ENCODE data around the gene SEMA4F. TPM values are rescaled to one million over a fixed set of nuclear protein-coding genes. Genes with fewer than 3 reads are reported as not detected.
"Not testable (repeated sequence)": the region's sequence is repeated elsewhere in the genome, so short reads cannot be mapped to it uniquely, and the experiment has no call there.

The SEMA4F gene, protein sequence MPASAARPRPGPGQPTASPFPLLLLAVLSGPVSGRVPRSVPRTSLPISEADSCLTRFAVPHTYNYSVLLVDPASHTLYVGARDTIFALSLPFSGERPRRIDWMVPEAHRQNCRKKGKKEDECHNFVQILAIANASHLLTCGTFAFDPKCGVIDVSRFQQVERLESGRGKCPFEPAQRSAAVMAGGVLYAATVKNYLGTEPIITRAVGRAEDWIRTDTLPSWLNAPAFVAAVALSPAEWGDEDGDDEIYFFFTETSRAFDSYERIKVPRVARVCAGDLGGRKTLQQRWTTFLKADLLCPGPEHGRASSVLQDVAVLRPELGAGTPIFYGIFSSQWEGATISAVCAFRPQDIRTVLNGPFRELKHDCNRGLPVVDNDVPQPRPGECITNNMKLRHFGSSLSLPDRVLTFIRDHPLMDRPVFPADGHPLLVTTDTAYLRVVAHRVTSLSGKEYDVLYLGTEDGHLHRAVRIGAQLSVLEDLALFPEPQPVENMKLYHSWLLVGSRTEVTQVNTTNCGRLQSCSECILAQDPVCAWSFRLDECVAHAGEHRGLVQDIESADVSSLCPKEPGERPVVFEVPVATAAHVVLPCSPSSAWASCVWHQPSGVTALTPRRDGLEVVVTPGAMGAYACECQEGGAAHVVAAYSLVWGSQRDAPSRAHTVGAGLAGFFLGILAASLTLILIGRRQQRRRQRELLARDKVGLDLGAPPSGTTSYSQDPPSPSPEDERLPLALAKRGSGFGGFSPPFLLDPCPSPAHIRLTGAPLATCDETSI
- 1.1 and 1.3 TPM in 2 replicates for total RNA-seq (2014; rRNA removed; shearing (Covaris generic))

DNA sequence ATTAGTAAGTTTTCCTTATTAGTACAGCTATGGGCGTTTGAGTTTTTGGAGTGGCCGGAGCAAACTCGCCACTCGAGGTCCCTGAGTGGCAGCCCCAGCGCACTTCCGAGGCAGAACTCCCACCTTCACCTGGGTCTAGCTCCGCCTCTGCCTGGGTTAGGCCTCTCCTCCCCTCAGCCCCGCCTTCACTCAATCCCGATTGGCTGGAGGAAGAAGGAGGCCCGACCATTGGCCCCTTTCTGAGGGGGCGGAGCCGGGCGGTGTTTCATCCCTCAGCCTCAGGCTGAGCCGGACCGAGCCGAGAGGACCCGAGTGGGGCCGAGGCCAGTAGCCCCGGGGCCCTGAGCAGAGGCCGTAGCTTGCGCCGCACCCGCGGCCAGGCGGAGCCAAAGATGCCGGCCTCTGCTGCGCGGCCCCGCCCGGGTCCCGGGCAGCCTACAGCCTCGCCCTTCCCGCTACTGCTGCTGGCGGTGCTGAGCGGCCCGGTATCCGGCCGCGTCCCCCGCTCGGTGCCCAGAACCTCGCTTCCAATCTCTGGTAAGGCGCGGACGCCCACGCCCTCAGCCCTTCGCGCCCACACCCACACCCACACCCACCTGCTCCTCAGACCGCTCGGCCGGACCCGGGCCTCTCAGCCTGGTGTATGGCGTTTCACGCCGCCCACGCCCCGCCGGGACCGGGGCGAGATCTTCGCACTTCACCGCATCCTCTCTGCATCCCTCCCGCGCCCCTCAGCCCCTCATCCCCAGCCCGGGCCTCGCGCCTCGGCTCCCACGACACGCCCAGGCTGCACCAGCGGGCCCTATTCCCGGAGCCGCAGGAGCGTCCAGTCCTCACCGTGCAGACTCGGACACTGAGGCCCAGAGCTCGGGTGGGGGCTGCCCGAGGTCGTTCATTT lies at the start of gene SEMA4F:
SEMA4F (plus strand) TSS at position 263 of the 898 bp plus-strand sequence; CDS start at position 393, 130 bp downstream.
- peak; percentile 98 for DNase-seq
- Histone ChIP-seq H3K4me3 (ENCODE audit: insufficient read depth, low read depth, low read length) (peak within 1 kb of the TSS; percentile 74), H3K27me3 (ENCODE audit: control insufficient read depth, insufficient read depth, low read length) (peaks cover 23% of the 10 kb centered on the region), H3K36me3 (replicated peaks; ENCODE audit: control insufficient read depth, insufficient read depth, low read length) (no peaks in the 10 kb centered on the region)

DNA sequence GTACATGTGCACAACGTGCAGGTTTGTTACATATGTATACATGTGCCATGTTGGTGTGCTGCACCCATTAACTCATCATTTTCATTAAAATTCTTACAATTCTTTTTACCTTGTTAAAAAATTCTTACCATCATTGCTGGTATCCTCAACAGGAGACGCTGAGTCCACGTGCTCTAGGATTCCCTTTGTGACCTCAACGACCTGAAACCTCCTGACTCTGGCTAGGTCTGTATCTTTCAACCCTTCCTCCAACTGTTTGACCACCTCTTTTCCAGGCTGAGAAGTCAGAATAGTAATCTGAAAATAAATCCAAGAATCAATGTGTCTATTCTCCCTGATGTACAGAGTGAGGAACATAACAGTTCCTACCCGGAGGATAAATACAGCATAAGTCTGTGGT lies 47.1 kb upstream of the SEMA4F start:
- no peaks in the 10 kb centered on the region for H3K27me3 ChIP-seq (ENCODE audit: control insufficient read depth, insufficient read depth, low read length)
- no peak for DNase-seq
- H3K4me3 ChIP-seq (ENCODE audit: insufficient read depth, low read depth, low read length), result no peak overlapping the region
- no peaks in the 10 kb centered on the region for H3K36me3 ChIP-seq (replicated peaks; ENCODE audit: control insufficient read depth, insufficient read depth, low read length)

DNA sequence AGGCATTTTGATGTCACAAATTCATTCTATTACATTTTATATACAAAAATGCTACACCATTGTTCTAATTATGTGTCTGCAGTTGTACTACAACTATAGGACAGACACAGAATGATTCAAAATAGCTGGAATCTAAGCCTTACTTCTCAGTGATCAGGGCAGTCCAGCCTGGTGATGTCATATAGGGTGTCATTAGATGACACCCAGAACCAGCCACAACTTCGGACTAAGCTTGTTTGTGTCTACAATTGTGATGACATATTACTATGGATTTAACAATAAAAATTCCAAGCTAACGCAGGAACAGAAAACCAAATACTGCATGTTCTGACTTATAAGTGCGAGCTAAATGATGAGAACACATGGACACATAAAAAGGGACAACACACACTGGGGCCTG lies 36.9 kb upstream of the SEMA4F start:
- H3K36me3 ChIP-seq (replicated peaks; ENCODE audit: control insufficient read depth, insufficient read depth, low read length), result no peaks in the 10 kb centered on the region
- DNase-seq, result no peak
- H3K27me3 ChIP-seq (ENCODE audit: control insufficient read depth, insufficient read depth, low read length), result no peaks in the 10 kb centered on the region
- no peak overlapping the region for H3K4me3 ChIP-seq (ENCODE audit: insufficient read depth, low read depth, low read length)

DNA sequence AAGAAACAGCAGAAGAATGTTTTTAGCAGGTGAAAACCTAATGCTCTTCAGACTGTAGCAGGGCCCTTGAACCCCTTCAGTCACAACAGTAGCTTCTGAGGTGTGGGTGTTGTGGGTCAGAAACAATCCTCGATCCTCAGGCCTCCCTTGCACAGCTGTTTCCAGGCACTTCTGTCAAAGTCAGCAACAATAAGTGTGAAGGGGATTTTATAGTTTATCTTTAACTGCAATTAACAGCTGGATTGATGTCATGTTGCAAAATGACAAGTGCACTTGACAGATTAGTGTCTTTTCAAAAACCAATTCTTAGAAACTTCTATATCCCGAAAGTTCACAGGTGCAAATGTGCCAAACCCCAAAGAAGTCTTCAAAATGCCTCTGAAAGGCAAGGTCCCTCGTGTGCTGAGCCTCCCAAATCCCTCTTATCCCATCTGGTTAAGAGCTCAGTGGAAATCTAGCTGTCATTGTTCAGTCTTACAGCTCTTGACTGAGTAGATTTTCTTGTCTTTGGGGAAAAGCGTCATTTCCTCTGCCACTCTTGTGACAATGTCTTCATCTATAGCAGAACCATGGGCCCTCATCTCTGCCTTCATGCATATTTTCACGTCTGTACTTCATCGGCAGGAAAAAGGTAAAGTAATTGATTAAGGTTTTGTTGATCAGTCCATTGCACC lies 35.5 kb upstream of the SEMA4F start:
- H3K27me3 ChIP-seq (ENCODE audit: control insufficient read depth, insufficient read depth, low read length), result no peaks in the 10 kb centered on the region
- DNase-seq, result no peak
- no peaks in the 10 kb centered on the region for H3K36me3 ChIP-seq (replicated peaks; ENCODE audit: control insufficient read depth, insufficient read depth, low read length)
- no peak overlapping the region for H3K4me3 ChIP-seq (ENCODE audit: insufficient read depth, low read depth, low read length)

DNA sequence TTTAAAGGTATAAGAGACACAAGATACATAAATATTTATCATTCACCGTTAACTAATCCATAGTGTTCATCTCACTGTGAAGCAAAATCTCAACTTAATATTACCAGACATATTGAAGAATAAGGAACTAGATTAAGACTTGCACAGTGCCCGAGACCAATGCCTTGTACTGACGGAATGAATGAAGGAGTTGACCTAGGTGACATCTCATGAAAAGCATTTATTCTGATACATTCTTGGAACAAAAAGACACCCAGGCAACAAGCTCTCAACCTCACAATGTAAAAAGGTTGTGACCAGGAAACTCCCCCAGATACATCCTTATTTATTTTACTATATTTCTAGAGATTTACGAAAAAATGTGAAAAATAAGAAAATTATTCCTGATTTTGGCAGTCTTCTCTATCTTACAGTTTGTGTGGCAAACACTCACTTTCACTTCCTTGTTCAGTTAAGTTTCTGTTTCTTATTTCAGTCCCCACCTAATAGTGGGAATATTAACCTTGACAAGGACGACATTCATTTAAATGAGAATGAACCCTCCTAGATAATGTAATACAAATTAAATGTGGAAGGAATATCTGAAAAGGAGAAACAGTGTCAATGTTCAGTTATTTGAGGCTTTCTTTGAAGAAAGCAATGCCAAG lies 34.3 kb upstream of the SEMA4F start:
- Histone ChIP-seq H3K4me3 (ENCODE audit: insufficient read depth, low read depth, low read length) (no peak overlapping the region), H3K36me3 (replicated peaks; ENCODE audit: control insufficient read depth, insufficient read depth, low read length) (no peaks in the 10 kb centered on the region), H3K27me3 (ENCODE audit: control insufficient read depth, insufficient read depth, low read length) (no peaks in the 10 kb centered on the region)
- DNase-seq, result no peak

DNA sequence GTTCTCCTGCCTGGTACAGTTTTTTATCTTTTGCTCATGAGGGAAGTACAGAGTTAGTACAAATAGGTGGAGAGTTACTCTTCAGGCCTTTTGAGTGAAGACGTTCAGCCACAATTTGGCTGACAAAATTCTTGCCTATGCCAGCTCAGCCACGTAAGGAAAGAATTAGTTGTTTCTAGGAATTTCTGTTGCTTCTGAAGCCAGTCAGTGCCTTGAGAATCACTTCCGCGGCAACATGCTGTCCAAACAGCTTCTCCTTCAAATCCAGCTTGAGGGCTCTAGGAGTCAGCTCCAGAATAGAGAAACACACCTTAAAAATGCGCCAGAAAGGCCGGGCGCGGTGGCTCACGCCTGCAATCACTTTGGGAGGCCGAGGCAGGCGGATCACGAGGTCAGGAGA lies 33.4 kb upstream of the SEMA4F start:
- H3K36me3 ChIP-seq (replicated peaks; ENCODE audit: control insufficient read depth, insufficient read depth, low read length), result no peaks in the 10 kb centered on the region
- no peaks in the 10 kb centered on the region for H3K27me3 ChIP-seq (ENCODE audit: control insufficient read depth, insufficient read depth, low read length)
- no peak overlapping the region for H3K4me3 ChIP-seq (ENCODE audit: insufficient read depth, low read depth, low read length)
- no peak for DNase-seq

DNA sequence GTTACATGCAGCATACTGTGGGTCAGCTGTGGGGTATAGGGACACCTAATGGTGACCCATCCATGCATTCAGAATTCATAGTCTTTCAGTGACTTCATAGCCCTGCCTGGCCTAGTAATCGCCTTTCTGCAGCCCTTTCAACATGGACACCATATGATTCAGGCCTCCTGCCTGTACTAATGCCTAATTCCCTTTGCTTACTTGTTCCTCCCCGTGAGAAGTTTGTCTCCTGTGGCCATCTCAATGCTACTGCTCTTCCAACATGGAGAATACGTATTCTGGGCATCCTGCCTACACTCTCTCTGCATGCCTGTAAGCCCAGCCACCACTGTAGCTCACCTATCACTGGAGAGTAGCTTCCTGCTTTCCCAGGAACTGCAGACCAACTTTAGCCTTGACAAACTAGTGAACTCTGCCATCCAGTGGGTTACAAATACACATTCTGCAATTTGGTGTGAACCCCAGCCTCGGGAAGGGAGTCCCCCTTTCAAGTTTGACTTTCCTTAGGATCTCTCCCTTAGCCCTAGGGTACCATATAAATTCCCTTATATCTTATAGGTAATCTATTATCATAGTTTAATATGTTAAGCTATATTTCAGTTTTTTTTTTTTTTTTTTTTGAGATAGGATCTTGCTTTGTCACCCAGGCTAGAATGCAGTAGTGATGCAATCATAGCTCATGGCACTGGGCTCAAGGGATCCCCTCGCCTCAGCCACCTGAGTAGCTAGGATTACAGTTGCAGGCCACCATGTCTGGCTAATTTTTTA lies 28.2 kb upstream of the SEMA4F start:
- no peaks in the 10 kb centered on the region for H3K27me3 ChIP-seq (ENCODE audit: control insufficient read depth, insufficient read depth, low read length)
- no peak for DNase-seq
- H3K36me3 ChIP-seq (replicated peaks; ENCODE audit: control insufficient read depth, insufficient read depth, low read length), result no peaks in the 10 kb centered on the region
- H3K4me3 ChIP-seq (ENCODE audit: insufficient read depth, low read depth, low read length), result no peak overlapping the region

DNA sequence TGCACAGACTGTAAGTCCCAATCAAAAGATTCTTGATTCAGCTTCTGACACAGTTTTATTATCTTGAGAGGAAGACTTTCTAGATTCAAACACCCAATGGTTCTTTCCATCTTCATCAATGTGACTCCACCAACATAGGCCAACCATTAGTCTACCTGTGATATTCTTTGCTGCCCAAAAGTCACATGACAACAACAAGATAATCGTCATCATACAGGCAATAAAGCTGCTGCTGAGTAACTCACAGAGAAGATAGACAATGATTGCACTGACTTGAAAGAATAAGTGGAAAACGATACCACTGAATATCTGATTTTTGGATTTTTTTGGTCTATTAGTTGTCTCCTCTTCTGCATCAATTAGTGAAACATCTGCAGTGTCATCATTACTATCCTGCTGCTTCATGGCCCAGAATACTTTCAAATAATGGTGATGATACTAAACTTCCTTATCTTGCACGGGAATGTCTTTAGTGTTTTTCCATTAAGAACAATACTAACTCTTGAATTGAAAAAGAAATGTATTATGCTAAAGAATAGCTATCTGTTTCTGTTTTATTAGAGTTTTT lies 25.4 kb upstream of the SEMA4F start:
- DNase-seq, result no peak
- H3K4me3 ChIP-seq (ENCODE audit: insufficient read depth, low read depth, low read length), result no peak overlapping the region
- H3K27me3 ChIP-seq (ENCODE audit: control insufficient read depth, insufficient read depth, low read length), result no peaks in the 10 kb centered on the region
- no peaks in the 10 kb centered on the region for H3K36me3 ChIP-seq (replicated peaks; ENCODE audit: control insufficient read depth, insufficient read depth, low read length)

DNA sequence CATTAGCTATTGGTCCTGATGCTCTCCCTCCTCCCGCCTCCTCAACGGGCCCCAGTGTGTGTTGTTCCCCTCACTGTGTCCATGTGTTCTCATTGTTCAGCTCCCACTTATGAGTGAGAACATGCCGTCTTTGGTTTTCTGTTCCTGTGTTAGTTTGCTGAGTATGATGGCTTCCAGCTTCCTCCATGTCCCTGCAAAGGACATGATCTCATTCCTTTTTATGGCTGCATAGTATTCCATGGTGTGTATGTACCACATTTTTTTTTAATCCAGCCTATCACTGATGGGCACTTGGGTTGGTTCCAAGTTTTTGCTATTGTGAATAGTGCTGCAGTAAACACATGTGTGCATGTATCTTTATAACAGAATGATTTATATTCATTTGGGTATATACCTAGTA lies 23.6 kb upstream of the SEMA4F start:
- H3K4me3 ChIP-seq (ENCODE audit: insufficient read depth, low read depth, low read length); DNase-seq; H3K27me3 ChIP-seq (ENCODE audit: control insufficient read depth, insufficient read depth, low read length); H3K36me3 ChIP-seq (replicated peaks; ENCODE audit: control insufficient read depth, insufficient read depth, low read length): not testable (repeated sequence)

DNA sequence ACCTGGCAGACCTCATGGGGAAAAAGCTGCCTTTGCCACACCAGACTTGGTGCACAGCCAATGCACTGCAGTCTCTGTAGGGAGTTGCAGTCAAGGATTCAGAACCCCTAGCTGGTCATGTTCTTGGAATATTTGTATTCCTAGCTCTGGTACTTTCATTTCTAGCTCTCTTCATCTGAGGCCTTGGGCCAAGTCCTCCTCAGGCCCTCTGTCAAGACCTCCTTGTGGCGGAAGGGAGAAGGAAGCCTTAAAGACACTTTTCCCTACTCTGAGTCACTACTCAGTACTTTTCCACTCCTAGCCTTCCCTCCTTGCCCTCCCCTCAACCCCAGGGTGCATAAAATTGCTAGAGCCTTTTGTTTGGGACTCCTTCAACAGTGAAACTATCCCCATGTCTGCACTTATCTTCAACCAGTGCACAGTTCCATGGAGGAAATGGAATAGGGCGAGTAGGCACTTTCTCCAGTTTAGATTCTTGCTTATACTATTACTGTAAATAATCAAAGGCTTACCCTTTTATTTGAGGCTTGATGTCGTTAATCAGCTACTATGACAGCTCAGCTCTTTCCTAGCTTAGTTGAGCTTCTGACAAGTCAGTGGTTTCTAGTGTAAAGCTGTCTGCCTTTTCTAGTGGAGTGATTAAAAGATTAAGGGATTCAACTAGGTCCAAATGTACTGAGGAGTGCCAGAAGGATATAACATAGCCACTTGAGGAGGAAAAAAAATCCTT lies 21.7 kb upstream of the SEMA4F start:
- no peaks in the 10 kb centered on the region for H3K27me3 ChIP-seq (ENCODE audit: control insufficient read depth, insufficient read depth, low read length)
- no peak overlapping the region for H3K4me3 ChIP-seq (ENCODE audit: insufficient read depth, low read depth, low read length)
- peak; percentile 60 for DNase-seq
- H3K36me3 ChIP-seq (replicated peaks; ENCODE audit: control insufficient read depth, insufficient read depth, low read length), result no peaks in the 10 kb centered on the region

DNA sequence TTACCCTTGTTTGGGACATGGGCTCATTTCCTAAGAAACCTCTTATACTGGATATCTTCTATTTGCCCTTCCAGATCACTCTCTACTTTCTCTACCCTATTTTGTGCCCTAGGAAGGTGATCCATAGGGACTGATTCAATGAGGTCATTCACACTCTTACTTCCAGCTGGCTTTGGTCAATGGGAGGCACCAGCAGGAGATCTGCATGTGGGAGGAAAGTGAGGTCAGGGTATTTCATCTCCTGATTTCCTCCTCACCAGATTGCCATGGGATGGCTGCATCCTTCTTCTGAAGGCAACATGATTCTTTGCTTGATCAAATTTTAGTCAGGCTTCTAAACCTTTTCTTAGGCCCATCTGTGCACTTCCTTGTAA lies 21.1 kb upstream of the SEMA4F start:
- no peak overlapping the region for H3K4me3 ChIP-seq (ENCODE audit: insufficient read depth, low read depth, low read length)
- DNase-seq, result no peak
- H3K36me3 ChIP-seq (replicated peaks; ENCODE audit: control insufficient read depth, insufficient read depth, low read length), result no peaks in the 10 kb centered on the region
- no peaks in the 10 kb centered on the region for H3K27me3 ChIP-seq (ENCODE audit: control insufficient read depth, insufficient read depth, low read length)

DNA sequence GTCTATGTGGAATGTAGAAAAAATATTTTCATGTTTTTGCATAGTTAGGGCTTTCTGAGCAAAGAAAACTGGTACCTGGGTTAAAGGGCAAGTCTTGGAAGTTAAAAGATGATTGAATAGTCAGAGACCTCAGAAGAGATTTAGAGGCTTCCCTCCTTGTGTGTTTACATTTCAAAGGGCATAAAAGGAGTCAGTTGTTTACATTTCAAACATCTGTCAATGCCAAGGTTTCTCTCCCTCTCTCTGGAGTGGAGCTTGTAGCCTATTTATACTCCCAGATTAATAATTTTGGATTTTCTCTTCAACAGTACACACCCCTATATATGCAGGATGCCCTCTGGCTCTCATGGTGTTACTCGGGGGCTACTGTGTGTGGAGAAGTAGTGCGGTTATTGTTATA lies 14.5 kb upstream of the SEMA4F start:
- Histone ChIP-seq H3K4me3 (ENCODE audit: insufficient read depth, low read depth, low read length) (no peak overlapping the region), H3K27me3 (ENCODE audit: control insufficient read depth, insufficient read depth, low read length) (no peaks in the 10 kb centered on the region), H3K36me3 (replicated peaks; ENCODE audit: control insufficient read depth, insufficient read depth, low read length) (no peaks in the 10 kb centered on the region)
- DNase-seq, result no peak
